GM20431 (cell line): ENCODE data around the gene DNAAF9.

Experiments used
- in situ Hi-C: fragments of 300-500 bp; cut with MseI, MboI; formaldehyde crosslinking; loops from one replicate; pipeline ENCODE4 v1.15.0; 2020; ENCODE audit warnings: low sequenced_read_pairs; ENCODE audit not compliant: unreplicated experiment

The DNAAF9 gene

DNA sequence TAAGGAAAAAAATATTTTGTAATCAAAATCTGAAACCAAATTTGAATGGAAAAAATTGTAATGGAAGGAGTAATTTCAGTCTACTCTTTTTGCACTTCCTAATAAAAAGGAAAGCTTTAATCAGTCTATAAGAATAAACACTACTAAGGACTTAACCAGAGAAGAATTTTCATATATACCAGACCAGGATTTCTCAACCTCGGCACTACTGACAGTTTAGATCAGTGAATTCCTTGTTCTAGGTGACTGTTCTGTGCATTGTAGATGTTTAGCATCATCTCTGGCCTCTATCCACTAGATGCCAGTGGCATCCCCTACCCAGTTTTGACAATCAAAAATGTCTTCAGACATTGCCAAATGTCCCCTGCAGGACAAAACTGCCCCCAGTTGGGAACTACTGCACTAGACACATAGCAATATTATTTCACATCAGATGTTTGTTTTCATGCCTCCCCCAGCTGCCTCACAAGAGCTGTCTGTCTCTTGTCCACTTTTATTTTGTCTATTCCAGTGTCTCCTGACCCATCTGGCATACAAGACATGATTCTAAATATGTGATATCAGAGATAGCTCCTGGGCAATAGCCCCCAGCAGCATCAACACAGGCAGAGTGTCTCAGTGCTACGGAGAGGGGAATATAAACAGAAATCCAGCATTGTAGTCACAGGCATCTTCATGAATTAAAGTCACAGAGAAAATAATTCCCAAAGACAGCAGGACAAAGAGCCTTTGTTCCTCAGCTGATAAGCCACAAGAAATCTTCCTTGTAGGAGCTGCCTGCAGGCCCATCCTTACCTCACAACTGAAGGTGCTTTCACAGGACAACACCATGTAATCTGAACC, 27.0 kb downstream of the DNAAF9 start:
- in situ Hi-C loops = no loop called here

DNA sequence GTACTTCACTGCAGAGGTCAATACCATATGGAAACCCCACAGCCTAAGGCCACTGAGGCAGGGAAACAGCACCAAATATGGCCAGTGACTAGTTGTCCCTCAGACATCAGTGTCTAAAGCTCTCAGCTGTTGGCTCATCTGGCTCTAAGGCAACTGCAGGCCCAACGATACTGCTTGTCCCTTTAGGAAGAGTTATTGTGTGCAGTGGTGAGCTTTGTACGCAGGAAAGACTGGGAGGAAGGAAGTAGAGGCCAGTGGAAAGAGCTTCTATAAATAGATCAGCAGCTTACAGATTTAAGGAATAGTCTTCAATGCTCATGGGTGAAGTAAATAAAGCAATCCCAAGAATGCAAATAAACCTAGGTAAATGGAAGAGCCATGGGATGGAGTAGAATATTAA, 29.3 kb downstream of the DNAAF9 start:
- in situ Hi-C loops = no loop called here

GRCh38 chr20:3377644-3378043, 29.8 kb downstream of the DNAAF9 start:
- in situ Hi-C loops = no loop called here

DNA sequence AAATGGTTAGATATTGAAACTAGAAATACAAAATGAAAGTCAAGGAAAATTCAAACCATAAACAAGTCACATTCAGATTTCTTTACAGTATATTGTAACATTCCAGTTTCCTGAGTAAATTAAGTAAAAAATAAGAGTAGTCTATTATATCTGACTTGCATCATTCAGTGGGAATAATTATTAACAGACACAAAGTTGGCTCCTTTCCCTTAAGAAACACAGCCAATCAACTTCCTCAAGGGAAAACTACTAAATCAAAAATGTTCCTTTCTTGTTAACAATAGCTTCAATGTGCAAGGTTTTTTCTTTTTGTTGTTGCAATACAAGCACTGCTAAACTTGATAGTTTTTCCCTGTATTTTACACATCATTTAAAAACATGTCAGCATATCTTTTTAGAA, 33.2 kb downstream of the DNAAF9 start:
- in situ Hi-C loops = no loop called here

DNA sequence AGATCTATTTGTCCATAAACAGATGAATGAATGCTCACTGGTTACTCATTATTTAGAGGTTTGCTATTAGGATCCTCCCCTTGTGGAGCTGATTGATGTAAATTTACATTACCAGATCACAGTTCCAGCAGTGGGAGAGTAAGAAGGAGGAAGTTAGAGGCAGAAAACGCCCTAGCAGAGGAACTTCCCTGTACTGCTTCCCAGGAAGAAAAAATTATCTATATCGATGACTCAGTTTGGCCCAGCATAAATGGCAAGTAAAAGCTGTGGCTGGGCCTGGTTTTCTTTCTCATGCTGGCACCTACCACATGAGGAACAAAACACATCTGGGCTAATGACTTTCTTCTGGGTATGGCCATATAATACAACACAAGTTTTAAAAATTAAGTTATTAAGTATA, 35.7 kb downstream of the DNAAF9 start:
- in situ Hi-C loops = no loop called here

- in situ Hi-C loops = no loop called here
Measured at GRCh38 chr20:3367089-3367488, 40.4 kb downstream of the DNAAF9 start.

DNA sequence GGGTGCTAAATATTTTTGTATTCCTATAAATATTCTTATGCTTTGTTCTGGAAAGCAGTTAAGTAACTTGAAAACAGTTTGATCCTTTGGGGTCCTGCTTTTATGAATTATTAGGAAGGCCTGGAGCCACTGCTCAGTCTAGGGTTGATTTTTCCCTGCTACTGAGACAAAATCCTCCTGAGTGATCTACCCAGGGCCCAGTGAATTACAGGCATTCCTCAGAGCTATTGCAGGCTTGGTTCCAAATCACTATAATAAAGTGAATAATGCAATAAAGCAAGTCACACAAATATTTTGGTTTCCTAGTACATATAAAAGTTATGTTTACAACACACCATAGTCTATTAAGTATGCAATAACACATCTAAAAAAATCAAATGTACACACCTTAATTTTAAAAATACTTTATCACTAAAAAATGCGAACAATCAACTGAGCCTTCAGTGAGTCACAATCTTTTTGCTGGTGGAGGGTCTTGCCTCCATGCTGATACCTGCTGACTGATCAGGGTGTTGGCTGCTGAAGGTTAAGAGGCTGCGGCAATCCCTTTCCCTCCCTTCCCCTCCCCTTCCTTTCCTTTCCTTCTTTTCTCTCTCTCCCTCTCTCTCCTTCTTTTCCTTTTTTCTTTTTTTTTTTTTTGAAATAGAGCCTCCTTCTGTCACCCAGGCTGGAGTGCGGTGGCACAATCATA, 43.0 kb downstream of the DNAAF9 start:
- in situ Hi-C loops = no loop called here

DNA sequence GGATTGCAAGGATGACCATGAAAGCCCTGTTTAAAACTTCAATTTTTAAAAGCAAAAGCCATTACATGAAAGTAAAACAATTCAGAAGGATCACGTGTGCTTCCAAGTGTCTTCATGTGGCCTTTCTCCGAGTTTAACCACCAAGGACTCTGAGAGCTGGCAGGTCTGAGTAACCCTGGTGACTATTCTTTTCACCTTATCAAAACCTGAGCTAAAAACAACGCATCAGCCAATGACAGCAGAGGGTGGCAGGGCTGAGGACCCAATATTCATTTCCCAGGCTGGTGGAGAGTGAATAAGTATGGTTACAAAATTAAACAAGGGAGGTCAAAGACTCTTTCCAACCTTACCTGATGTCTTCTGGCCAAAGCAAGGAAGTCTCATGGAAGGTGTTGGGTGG, 46.7 kb downstream of the DNAAF9 start:
- in situ Hi-C loops = no loop called here

- in situ Hi-C loops = no loop called here
Measured at GRCh38 chr20:3358676-3359340, 48.7 kb downstream of the DNAAF9 start.
